HCT116 (cell line): ENCODE results near the gene TAMM41. TPM values are rescaled to one million over a fixed set of nuclear protein-coding genes. Genes with fewer than 3 reads are reported as not detected.

Experiments used
- ATAC-seq: fragments of 200-7000 bp; cut with Tn5 transposase; 2 replicates; pipeline ENCODE4 v1.9.1; 2020; ENCODE audit warnings: mild to moderate bottlenecking, moderate library complexity
- BruUV-seq: library from RNA; stranded (reverse); fragments of 400-500 nt; replicated peaks from 2 replicates; lab custom pipeline; 2021; lab: Mats Ljungman, UMichigan
- CTCF ChIA-PET: fragments of 300-600 bp; sonication (Branson Sonifier 250); formaldehyde crosslinking; loops from one replicate; lab custom pipeline; 2021; ENCODE audit warnings: antibody characterized with exemption; lab: Charles Lee
- POLR2A ChIA-PET: fragments of 300-600, 350-600 bp; sonication (Branson Sonifier 250); formaldehyde crosslinking; loops from one replicate; lab custom pipeline; 2021; ENCODE audit warnings: antibody characterized with exemption; lab: Charles Lee
- RAD21 ChIA-PET, 2 experiments: fragments of 300-600 bp; sonication (Branson Sonifier 250); formaldehyde crosslinking; loops; one replicate each; lab custom pipeline; 2023; ENCODE audit warnings: low total read pairs in 2 of 2; ENCODE audit not compliant: uncharacterized antibody in 2 of 2, unreplicated experiment in 2 of 2, low non-redundant PET in 1 of 2; lab: Charles Lee
- DNase-seq: peaks from one replicate; pipeline ENCODE4 v3.0.0-alpha.2; 2010; ENCODE audit warnings: low read depth, low spot score
- H2AFZ ChIP-seq: fragments of 200-600 bp; shearing (Covaris generic), sonication (generic); 2 replicates; pipeline ENCODE4 v1.6.1; 2017; ENCODE audit warnings: low read depth, mixed run types, mixed read lengths, antibody characterized with exemption, low read length; ENCODE audit not compliant: poor library complexity, severe bottlenecking
- H3K27ac ChIP-seq: 2 replicates; pipeline ENCODE4 v1.5.1; 2012; ENCODE audit warnings: low read depth, low read length
- H3K27me3 ChIP-seq: fragments of 200-600 bp; sonication (generic); 2 replicates; pipeline ENCODE4 v1.6.1; 2016; ENCODE audit warnings: mixed run types, low read length, mixed read lengths; ENCODE audit not compliant: insufficient read depth
- H3K36me3 ChIP-seq, 2 experiments: fragments of 200-500 bp in 1 of 2; fragments of 200-600 bp in 1 of 2; sonication (Bioruptor generic) in 1 of 2; sonication (generic) in 1 of 2; 2 replicates each; pipeline versions ENCODE4 v1.5.1 to v1.6.1; 2014 to 2016; ENCODE audit warnings: low read length in 2 of 2, inconsistent platforms in 1 of 2, mixed read lengths in 1 of 2, mixed run types in 1 of 2; ENCODE audit not compliant: insufficient read depth in 2 of 2, control insufficient read depth in 1 of 2
- H3K4me1 ChIP-seq, 2 experiments: fragments of 200-600 bp in 1 of 2; sonication (generic) in 1 of 2; 2 replicates each; pipeline versions ENCODE4 v1.5.1 to v1.6.1; 2012 to 2017; ENCODE audit warnings: low read length in 2 of 2, inconsistent platforms in 1 of 2, mild to moderate bottlenecking in 1 of 2, mixed read lengths in 1 of 2, mixed run types in 1 of 2, moderate library complexity in 1 of 2; ENCODE audit not compliant: insufficient read depth in 2 of 2, control insufficient read depth in 1 of 2
- H3K4me2 ChIP-seq: fragments of 200-600 bp; sonication (generic); 2 replicates; pipeline ENCODE4 v1.6.1; 2017; ENCODE audit warnings: mixed run types, low read length, mixed read lengths
- H3K4me3 ChIP-seq, 2 experiments: fragments of 200-600 bp in 1 of 2; sonication (generic) in 1 of 2; replicated peaks in 1 of 2; 2 replicates each; pipeline ENCODE4 v1.5.1; 2011 to 2016; ENCODE audit warnings: low read length in 2 of 2, control low read depth in 1 of 2, low read depth in 1 of 2, mild to moderate bottlenecking in 1 of 2, mixed read lengths in 1 of 2, mixed run types in 1 of 2
- H3K79me2 ChIP-seq: fragments of 200-600 bp; sonication (generic); 2 replicates; pipeline ENCODE4 v1.6.1; 2017; ENCODE audit warnings: mild to moderate bottlenecking, mixed run types, low read length, moderate library complexity, mixed read lengths; ENCODE audit not compliant: insufficient read depth
- H3K9ac ChIP-seq: fragments of 200-600 bp; sonication (generic); 2 replicates; pipeline ENCODE4 v1.6.1; 2016; ENCODE audit warnings: low read length, mixed read lengths
- H3K9me2 ChIP-seq: fragments of 200-600 bp; sonication (generic), shearing (Covaris generic); 2 replicates; pipeline ENCODE4 v1.6.1; 2017; ENCODE audit warnings: mixed run types, mild to moderate bottlenecking, moderate library complexity; ENCODE audit not compliant: insufficient read depth
- H3K9me3 ChIP-seq, 2 experiments: fragments of 200-500 bp in 1 of 2; fragments of 200-600 bp in 1 of 2; sonication (Bioruptor generic) in 1 of 2; sonication (generic) in 1 of 2; 2 replicates each; pipeline ENCODE4 v1.6.1; 2014 to 2017; ENCODE audit warnings: low read length in 2 of 2, mixed read lengths in 2 of 2, inconsistent platforms in 1 of 2, low read depth in 1 of 2, mild to moderate bottlenecking in 1 of 2, mixed run types in 1 of 2, moderate library complexity in 1 of 2; ENCODE audit not compliant: control insufficient read depth in 1 of 2, insufficient read depth in 1 of 2
- H4K20me1 ChIP-seq: fragments of 200-600 bp; sonication (generic), shearing (Covaris generic); 2 replicates; pipeline ENCODE4 v1.6.1; 2017; ENCODE audit warnings: mixed run types, mild to moderate bottlenecking, moderate library complexity; ENCODE audit not compliant: insufficient read depth
- EZH2 ChIP-seq: fragments of 200-600 bp; sonication (generic); IDR thresholded peaks from 2 replicates; pipeline ENCODE4 v1.6.1; 2017; ENCODE audit warnings: antibody characterized with exemption, mixed run types
- EZH2phosphoT487 ChIP-seq: fragments of 200-600 bp; IDR thresholded peaks from 2 replicates; pipeline ENCODE4 v1.6.1; 2018; ENCODE audit warnings: antibody characterized with exemption, borderline replicate concordance
- FOSL1 ChIP-seq: IDR thresholded peaks from 2 replicates; pipeline ENCODE4 v1.6.1; 2012; ENCODE audit warnings: low read depth
- POLR2AphosphoS5 ChIP-seq: IDR thresholded peaks from 2 replicates; pipeline ENCODE4 v1.6.1; 2011; ENCODE audit warnings: mild to moderate bottlenecking, low read depth, low read length, moderate library complexity
- REST ChIP-seq: IDR thresholded peaks from 2 replicates; pipeline ENCODE4 v1.6.1; 2012; ENCODE audit warnings: low read depth
- SP1 ChIP-seq: IDR thresholded peaks from 2 replicates; pipeline ENCODE4 v1.6.1; 2012; ENCODE audit warnings: low read depth
- SRF ChIP-seq: IDR thresholded peaks from 2 replicates; pipeline ENCODE4 v1.6.1; 2012; ENCODE audit warnings: low read depth
- ZNF274 ChIP-seq: fragments of 200-500 bp; sonication (Bioruptor generic); IDR thresholded peaks from 2 replicates; pipeline ENCODE4 v1.6.1; 2014; ENCODE audit warnings: mild to moderate bottlenecking, low read depth, low read length, inconsistent platforms
- intact Hi-C: fragments of 100-400 bp; cut with micrococcal nuclease; formaldehyde crosslinking; loops from 2 replicates; pipeline ENCODE4 v1.10.0; 2022
- total RNA-seq: library from RNA; stranded (reverse); gene quantifications from one replicate; pipeline ENCODE4 v1.2.1, GENCODE V29; 2021; ENCODE audit not compliant: unreplicated experiment
- TF ChIP-seq, protein P1 (sequence below): IDR thresholded peaks from 2 replicates; pipeline ENCODE4 v1.6.1; 2011; ENCODE audit warnings: mild to moderate bottlenecking, low read length, moderate library complexity; ENCODE audit not compliant: insufficient replicate concordance; ENCODE audit errors: extremely low read depth

TAMM41 gene
- total RNA-seq, 1 experiment from 2014 or later: 17.9 TPM

- H3K4me3 ChIP-seq: no peak overlapping the region
- ChIA-PET CTCF (no interaction called here), RAD21 (no interaction called here), POLR2A (no interaction called here)
- no peaks in the 10 kb centered on the region for H3K36me3 ChIP-seq
- no peak overlapping the region for H3K27ac ChIP-seq
- no peak overlapping the region for H2AFZ ChIP-seq
- DNase-seq (no peak), ATAC-seq (no peak)
- H3K4me1 ChIP-seq: no peaks in the 10 kb centered on the region
- no peaks in the 10 kb centered on the region for H3K9me3 ChIP-seq
- H3K27me3 ChIP-seq: 0 out of 2 replicates have a peak, but pooled peaks cover 2% of the 10 kb centered on the region
- TF ChIP-seq SP1 (no peak), EZH2 (no peak), ZNF274 (no peak), EZH2phosphoT487 (no peak), REST (no peak), SRF (no peak), POLR2AphosphoS5 (no peak), FOSL1 (no peak)
- TF ChIP-seq, protein P1, sequence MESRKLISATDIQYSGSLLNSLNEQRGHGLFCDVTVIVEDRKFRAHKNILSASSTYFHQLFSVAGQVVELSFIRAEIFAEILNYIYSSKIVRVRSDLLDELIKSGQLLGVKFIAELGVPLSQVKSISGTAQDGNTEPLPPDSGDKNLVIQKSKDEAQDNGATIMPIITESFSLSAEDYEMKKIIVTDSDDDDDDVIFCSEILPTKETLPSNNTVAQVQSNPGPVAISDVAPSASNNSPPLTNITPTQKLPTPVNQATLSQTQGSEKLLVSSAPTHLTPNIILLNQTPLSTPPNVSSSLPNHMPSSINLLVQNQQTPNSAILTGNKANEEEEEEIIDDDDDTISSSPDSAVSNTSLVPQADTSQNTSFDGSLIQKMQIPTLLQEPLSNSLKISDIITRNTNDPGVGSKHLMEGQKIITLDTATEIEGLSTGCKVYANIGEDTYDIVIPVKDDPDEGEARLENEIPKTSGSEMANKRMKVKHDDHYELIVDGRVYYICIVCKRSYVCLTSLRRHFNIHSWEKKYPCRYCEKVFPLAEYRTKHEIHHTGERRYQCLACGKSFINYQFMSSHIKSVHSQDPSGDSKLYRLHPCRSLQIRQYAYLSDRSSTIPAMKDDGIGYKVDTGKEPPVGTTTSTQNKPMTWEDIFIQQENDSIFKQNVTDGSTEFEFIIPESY: no peak
- H3K9me2 ChIP-seq: no peaks in the 10 kb centered on the region
- BruUV-seq: no TSS peak
- intact Hi-C loops: no loop called here
- no peak overlapping the region for H3K9ac ChIP-seq
- no peak overlapping the region for H3K4me2 ChIP-seq
- H4K20me1 ChIP-seq: no peaks in the 10 kb centered on the region
- no peaks in the 10 kb centered on the region for H3K79me2 ChIP-seq
These were observed 88.8 kb downstream of the TAMM41 start for GRCh38 chr3:11757929-11758328.
